ENCODE data around the gene DTD1. TPM values are rescaled to one million over a fixed set of nuclear protein-coding genes. Genes with fewer than 3 reads are reported as not detected.

Gene DTD1
- total and polyA plus RNA-seq, 2 of the 13 experiments (the other 11 are each of a cell fraction or from before 2014, with no cell fraction given), result 41.2 to 79.3 TPM

DNA sequence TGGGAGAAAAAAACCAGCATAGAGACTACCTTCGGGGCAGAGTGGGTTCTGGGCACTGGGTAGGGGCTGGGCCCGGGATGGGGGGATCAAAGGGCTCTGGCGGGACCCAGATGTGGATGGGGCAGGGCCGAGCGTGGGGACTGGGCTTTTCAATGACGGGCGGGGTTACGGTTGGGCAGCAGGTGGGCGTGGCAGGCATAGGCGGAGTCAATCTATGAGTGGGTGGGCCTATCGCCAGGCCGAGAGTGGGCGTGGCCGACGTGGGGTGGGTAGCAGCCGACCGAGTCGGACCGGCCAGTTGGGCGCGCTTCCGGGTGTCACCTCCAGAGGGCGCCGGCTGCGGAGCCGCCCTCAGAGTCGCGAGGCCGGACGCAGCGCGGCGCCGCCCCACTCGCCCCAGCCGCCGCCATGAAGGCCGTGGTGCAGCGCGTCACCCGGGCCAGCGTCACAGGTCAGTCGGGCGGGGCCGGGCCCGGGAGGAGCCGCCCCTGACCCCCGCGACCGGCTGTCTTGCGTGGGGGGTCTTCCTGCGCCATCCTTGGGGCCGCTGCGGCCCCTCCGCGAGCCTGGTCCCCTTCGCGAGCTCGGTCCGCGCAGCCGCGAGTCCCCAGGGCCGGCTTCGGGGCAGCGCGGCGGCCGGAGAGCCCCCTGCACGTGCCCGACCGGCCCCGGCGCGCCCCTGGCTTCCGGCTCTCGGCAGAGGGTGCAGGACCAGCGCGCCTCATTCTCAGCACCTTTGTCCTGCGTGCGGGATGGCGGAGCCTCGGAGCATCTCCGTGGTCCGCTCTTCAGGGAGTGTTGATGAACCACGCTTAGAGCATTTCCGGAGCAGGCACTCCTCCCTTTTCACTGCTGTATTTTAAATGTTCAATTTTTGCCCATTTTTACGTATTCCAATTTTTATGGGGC lies at the start of gene DTD1 (continued):
- peak; percentile 65; the same call in 1 of the 2 replicates for TF ChIP-seq BRCA1 (CRISPR knock-in tag; IDR thresholded peaks at IDR 0.05)
- 0 out of 2 replicates have a peak, but pooled peaks have one; percentile 58 for TF ChIP-seq SMAD9 (CRISPR knock-in tag; IDR thresholded peaks at IDR 0.05)
- TF ChIP-seq RFXAP (CRISPR knock-in tag; IDR thresholded peaks at IDR 0.05; ENCODE audit: borderline replicate concordance), result peak; percentile 69
- TF ChIP-seq ZMYM4 (CRISPR knock-in tag; IDR thresholded peaks at IDR 0.05), result peak; percentile 99
- peak; percentile 91 for TF ChIP-seq ZNF329 (CRISPR knock-in tag; IDR thresholded peaks at IDR 0.05; ENCODE audit: low read depth)
- TF ChIP-seq, protein P1, sequence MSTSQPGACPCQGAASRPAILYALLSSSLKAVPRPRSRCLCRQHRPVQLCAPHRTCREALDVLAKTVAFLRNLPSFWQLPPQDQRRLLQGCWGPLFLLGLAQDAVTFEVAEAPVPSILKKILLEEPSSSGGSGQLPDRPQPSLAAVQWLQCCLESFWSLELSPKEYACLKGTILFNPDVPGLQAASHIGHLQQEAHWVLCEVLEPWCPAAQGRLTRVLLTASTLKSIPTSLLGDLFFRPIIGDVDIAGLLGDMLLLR (CRISPR knock-in tag; IDR thresholded peaks at IDR 0.05), result peak; percentile 62; the same call in 1 of the 2 replicates
- peak; percentile 60; the same call in 1 of the 2 replicates for TF ChIP-seq ATF7-NPFF (CRISPR knock-in tag; IDR thresholded peaks at IDR 0.05; ENCODE audit: low read depth)
- peak; percentile 73; the same call in 1 of the 2 replicates for TF ChIP-seq ZNF782 (CRISPR knock-in tag; IDR thresholded peaks at IDR 0.05; ENCODE audit: borderline replicate concordance)
- TF ChIP-seq, protein P2, sequence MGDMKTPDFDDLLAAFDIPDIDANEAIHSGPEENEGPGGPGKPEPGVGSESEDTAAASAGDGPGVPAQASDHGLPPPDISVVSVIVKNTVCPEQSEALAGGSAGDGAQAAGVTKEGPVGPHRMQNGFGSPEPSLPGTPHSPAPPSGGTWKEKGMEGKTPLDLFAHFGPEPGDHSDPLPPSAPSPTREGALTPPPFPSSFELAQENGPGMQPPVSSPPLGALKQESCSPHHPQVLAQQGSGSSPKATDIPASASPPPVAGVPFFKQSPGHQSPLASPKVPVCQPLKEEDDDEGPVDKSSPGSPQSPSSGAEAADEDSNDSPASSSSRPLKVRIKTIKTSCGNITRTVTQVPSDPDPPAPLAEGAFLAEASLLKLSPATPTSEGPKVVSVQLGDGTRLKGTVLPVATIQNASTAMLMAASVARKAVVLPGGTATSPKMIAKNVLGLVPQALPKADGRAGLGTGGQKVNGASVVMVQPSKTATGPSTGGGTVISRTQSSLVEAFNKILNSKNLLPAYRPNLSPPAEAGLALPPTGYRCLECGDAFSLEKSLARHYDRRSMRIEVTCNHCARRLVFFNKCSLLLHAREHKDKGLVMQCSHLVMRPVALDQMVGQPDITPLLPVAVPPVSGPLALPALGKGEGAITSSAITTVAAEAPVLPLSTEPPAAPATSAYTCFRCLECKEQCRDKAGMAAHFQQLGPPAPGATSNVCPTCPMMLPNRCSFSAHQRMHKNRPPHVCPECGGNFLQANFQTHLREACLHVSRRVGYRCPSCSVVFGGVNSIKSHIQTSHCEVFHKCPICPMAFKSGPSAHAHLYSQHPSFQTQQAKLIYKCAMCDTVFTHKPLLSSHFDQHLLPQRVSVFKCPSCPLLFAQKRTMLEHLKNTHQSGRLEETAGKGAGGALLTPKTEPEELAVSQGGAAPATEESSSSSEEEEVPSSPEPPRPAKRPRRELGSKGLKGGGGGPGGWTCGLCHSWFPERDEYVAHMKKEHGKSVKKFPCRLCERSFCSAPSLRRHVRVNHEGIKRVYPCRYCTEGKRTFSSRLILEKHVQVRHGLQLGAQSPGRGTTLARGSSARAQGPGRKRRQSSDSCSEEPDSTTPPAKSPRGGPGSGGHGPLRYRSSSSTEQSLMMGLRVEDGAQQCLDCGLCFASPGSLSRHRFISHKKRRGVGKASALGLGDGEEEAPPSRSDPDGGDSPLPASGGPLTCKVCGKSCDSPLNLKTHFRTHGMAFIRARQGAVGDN (CRISPR knock-in tag; IDR thresholded peaks at IDR 0.05), result peak; percentile 92
- TF ChIP-seq ZNF768 (CRISPR knock-in tag; IDR thresholded peaks at IDR 0.05), result peak; percentile 85
- peak; percentile 64; the same call in 1 of the 2 replicates for TF ChIP-seq HES4 (CRISPR knock-in tag; IDR thresholded peaks at IDR 0.05; ENCODE audit: borderline replicate concordance)
- peak; percentile 73 for TF ChIP-seq BRD4 (CRISPR knock-in tag; IDR thresholded peaks at IDR 0.05)
- TF ChIP-seq, protein P3, sequence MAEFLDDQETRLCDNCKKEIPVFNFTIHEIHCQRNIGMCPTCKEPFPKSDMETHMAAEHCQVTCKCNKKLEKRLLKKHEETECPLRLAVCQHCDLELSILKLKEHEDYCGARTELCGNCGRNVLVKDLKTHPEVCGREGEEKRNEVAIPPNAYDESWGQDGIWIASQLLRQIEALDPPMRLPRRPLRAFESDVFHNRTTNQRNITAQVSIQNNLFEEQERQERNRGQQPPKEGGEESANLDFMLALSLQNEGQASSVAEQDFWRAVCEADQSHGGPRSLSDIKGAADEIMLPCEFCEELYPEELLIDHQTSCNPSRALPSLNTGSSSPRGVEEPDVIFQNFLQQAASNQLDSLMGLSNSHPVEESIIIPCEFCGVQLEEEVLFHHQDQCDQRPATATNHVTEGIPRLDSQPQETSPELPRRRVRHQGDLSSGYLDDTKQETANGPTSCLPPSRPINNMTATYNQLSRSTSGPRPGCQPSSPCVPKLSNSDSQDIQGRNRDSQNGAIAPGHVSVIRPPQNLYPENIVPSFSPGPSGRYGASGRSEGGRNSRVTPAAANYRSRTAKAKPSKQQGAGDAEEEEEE (CRISPR knock-in tag; IDR thresholded peaks at IDR 0.05; ENCODE audit: borderline replicate concordance), result no peak
- TF ChIP-seq MYC (CRISPR knock-in tag; IDR thresholded peaks at IDR 0.05; ENCODE audit: borderline replicate concordance), result peak; percentile 92
- TF ChIP-seq HDAC2 (CRISPR knock-in tag; IDR thresholded peaks at IDR 0.05), result peak; percentile 56; the same call in 1 of the 2 replicates
- 0 out of 2 replicates have a peak, but pooled peaks have one; percentile 23 for TF ChIP-seq HNRNPUL1 (IDR thresholded peaks at IDR 0.05; ENCODE audit: low read depth, low read length)
- TF ChIP-seq, protein P4, sequence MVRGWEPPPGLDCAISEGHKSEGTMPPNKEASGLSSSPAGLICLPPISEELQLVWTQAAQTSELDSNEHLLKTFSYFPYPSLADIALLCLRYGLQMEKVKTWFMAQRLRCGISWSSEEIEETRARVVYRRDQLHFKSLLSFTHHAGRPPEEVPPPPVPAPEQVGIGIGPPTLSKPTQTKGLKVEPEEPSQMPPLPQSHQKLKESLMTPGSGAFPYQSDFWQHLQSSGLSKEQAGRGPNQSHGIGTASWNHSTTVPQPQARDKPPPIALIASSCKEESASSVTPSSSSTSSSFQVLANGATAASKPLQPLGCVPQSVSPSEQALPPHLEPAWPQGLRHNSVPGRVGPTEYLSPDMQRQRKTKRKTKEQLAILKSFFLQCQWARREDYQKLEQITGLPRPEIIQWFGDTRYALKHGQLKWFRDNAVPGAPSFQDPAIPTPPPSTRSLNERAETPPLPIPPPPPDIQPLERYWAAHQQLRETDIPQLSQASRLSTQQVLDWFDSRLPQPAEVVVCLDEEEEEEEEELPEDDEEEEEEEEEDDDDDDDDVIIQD (CRISPR knock-in tag; IDR thresholded peaks at IDR 0.05; ENCODE audit: low read depth), result 0 out of 2 replicates have a peak, but pooled peaks have one; percentile 57
- TF ChIP-seq, protein P5, sequence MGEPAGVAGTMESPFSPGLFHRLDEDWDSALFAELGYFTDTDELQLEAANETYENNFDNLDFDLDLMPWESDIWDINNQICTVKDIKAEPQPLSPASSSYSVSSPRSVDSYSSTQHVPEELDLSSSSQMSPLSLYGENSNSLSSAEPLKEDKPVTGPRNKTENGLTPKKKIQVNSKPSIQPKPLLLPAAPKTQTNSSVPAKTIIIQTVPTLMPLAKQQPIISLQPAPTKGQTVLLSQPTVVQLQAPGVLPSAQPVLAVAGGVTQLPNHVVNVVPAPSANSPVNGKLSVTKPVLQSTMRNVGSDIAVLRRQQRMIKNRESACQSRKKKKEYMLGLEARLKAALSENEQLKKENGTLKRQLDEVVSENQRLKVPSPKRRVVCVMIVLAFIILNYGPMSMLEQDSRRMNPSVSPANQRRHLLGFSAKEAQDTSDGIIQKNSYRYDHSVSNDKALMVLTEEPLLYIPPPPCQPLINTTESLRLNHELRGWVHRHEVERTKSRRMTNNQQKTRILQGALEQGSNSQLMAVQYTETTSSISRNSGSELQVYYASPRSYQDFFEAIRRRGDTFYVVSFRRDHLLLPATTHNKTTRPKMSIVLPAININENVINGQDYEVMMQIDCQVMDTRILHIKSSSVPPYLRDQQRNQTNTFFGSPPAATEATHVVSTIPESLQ (CRISPR knock-in tag; conservative IDR thresholded peaks at IDR 0.05), result no peak
